Stimulated activated CD8-positive, alpha-beta memory T cell treated with anti-CD3 and anti-CD28 coated beads, Interleukin-2, amount 100 ng/mL, for 48 hours (primary cell): ENCODE measurements around the gene LMF2.
A peak's percentile ranks its signal among the peaks of the same experiment; 100 is the strongest.
"Not testable (repeated sequence)": the region's sequence is repeated elsewhere in the genome, so short reads cannot be mapped to it uniquely, and the experiment has no call there.

Experiments used
- DNase-seq, 2 donors: peaks; one replicate each; pipeline ENCODE4 v3.0.0-alpha.2; 2020; ENCODE audit warnings: low read depth in 2 of 2

Gene LMF2

GRCh38 chr22:50523458-50523805 lies 15.9 kb upstream of the LMF2 start:
- DNase-seq: no peak

GRCh38 chr22:50522806-50523438 lies 15.4 kb upstream of the LMF2 start:
- no peak for DNase-seq

- no peak for DNase-seq
These were observed 14.8 kb upstream of the LMF2 start for GRCh38 chr22:50522208-50522805.

- DNase-seq: no peak
These were observed 14.2 kb upstream of the LMF2 start for GRCh38 chr22:50521710-50522109.

GRCh38 chr22:50520826-50521453 lies 13.4 kb upstream of the LMF2 start:
- no peak for DNase-seq

- DNase-seq: not testable (repeated sequence)
These were observed 12.7 kb upstream of the LMF2 start for GRCh38 chr22:50520184-50520583.

- DNase-seq: no peak
These were observed 11.6 kb upstream of the LMF2 start for GRCh38 chr22:50519151-50519550.

GRCh38 chr22:50518606-50519005 lies 11.1 kb upstream of the LMF2 start:
- no peak for DNase-seq

GRCh38 chr22:50517495-50518260 lies 10.2 kb upstream of the LMF2 start:
- no peak for DNase-seq

GRCh38 chr22:50516891-50517290 lies 9.4 kb upstream of the LMF2 start:
- DNase-seq: no peak

- DNase-seq: no peak
These were observed 8.6 kb upstream of the LMF2 start for GRCh38 chr22:50516068-50516467.

- no peak for DNase-seq
These were observed 5.7 kb upstream of the LMF2 start for GRCh38 chr22:50513175-50513574.

GRCh38 chr22:50508897-50509296 lies 1.4 kb upstream of the LMF2 start:
- DNase-seq: no peak

GRCh38 chr22:50507991-50508884 lies 736 bp upstream of the LMF2 start, which contains the start of gene NCAPH2:
Gene NCAPH2, plus strand, starts transcription at chr22:50508224. Its CDS starts 114 bp downstream, at chr22:50508338.
- DNase-seq: peak; percentile 98

- no peak for DNase-seq
These were observed 686 bp downstream of the LMF2 start for GRCh38 chr22:50506611-50507420.

- no peak for DNase-seq
These were observed 1.5 kb downstream of the LMF2 start for GRCh38 chr22:50505776-50506610.

GRCh38 chr22:50505276-50505775 lies 2.2 kb downstream of the LMF2 start:
- DNase-seq: no peak

GRCh38 chr22:50504369-50505211 lies 2.9 kb downstream of the LMF2 start:
- DNase-seq: no peak
